HG02588 (cell line): ENCODE measurements around the gene ZNF701.
"Not testable (repeated sequence)": the region's sequence is repeated elsewhere in the genome, so short reads cannot be mapped to it uniquely, and the experiment has no call there.

Experiments
- ATAC-seq: cut with Tn5 transposase; IDR thresholded peaks from one replicate; pipeline ENCODE4 v1.9.1; 2021; ENCODE audit warnings: mild to moderate bottlenecking, moderate library complexity; ENCODE audit not compliant: unreplicated experiment

ZNF701 gene

DNA sequence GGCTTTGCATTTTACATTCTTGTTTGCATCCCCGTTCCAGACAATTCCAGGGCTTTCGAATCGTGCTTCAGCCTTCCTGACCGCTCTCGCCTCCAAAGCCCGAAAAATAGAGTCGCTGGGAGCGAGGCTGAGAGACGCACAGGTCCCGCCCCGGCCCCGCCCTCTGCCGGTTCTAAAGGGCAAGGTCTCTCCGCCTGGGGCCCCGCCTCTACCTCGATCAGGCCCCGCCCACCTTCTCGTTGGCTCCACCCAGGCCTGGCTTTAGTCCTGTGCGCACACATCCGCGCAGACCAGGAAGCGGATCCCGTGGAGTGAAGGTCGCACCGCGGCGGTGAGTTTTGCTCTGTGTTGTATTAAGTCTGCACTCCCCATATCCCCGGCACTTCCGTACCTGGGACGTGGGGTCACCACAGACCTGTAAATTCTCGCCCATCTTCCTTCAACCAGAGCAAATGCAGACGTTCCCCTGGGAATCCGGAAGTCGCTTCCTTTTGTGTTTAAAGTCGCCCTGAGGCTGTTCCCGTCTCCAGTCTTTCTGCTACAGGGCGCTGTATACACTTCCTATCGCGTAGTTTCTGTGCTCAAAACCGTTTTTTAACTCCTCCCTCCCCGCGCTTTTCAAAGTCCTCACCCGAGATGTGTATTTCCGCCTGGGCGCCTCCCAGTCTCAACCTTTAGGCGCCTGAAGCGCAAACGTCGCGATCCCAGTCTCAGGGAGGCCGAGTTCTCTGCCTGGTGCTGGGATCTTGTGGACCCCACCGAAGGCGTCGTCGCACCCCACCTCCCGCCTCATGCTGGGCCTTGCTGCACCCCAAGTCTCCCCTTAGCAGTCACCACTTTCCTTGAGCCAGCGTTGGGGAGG lies at the start of gene ZNF701:
Gene ZNF701 (plus strand): TSS at position 288 of the 862 bp plus-strand sequence. CDS start 3,861 bp downstream, outside the sequence.
- ATAC-seq, result peak; percentile 93

GRCh38 chr19:52522551-52522950 lies 47.5 kb upstream of the ZNF701 start:
- no peak for ATAC-seq

DNA sequence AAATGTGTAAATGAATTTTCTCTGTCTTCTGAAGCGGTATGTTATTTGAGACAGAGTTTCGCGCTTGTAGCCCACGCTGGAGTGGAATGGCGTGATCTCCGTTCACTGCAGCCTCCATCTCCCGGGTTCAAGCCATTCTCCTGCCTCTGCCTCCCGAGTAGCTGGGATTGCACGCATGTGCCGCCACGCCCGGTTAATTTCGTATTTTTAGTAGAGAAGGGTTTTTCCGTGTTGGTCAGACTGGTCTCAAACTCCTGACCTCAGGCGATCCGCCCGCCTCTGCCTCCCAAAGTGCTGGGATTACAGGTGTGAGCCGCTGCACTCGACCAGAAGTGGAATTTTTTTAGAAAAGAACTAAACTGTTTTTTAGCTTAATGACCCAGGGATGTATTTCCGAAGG lies 46.0 kb upstream of the ZNF701 start:
- no peak for ATAC-seq

GRCh38 chr19:52527134-52527955 lies 42.7 kb upstream of the ZNF701 start, which contains the start of gene ZNF808:
TSS of gene ZNF808 (plus strand) at chr19:52527668. CDS start at chr19:52543285, 15,617 bp downstream.
- ATAC-seq, result peak; percentile 85

- peak; percentile 9 for ATAC-seq
Observed at GRCh38 chr19:52527956-52528351, 42.1 kb upstream of the ZNF701 start.

GRCh38 chr19:52532480-52532879 lies 37.6 kb upstream of the ZNF701 start:
- ATAC-seq, result no peak

DNA sequence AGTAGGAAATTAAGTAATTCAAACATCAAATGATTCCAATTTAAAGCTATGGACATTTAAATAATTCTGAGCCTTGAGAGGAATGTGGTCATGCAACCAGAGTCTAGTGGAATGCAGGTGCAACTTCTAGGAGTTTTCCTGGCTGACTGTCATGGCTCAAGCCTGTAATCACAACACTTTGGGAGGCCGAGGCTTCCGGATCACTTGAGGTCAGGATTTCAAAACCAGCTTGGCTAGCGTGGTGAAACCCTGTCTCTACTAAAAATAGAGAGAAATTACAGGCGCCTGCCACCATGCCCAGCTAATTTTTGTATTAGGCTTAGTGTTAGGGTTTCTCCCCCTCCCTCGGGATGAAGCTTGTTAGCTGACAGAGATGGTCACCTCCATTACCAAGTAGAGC lies 36.2 kb upstream of the ZNF701 start:
- ATAC-seq, result no peak

- ATAC-seq, result not testable (repeated sequence)
Observed at GRCh38 chr19:52535385-52535770, 34.7 kb upstream of the ZNF701 start.

- peak; percentile 84 for ATAC-seq
Observed at GRCh38 chr19:52535771-52536447, 34.2 kb upstream of the ZNF701 start.

GRCh38 chr19:52536448-52536800 lies 33.7 kb upstream of the ZNF701 start:
- no peak for ATAC-seq

DNA sequence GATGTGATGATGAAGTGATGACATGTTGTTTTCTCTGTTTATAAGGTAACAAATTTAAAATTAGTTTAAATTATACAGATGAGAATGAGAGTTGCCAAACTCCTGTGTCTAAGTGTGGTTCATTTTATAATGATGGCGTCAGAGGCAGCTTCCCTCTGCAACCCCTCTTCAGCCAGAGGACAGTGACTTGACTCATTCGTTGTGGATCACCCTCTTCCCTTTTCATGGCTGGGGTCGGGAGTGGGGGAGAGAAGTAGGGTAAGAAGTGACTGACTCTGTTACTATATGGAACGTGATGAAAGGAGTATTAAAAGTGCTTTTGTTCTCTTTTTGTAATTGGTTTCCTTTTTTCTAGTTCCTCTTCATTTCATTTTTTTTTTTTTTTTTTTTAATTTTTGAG lies 31.3 kb upstream of the ZNF701 start:
- ATAC-seq, result not testable (repeated sequence)

- not testable (repeated sequence) for ATAC-seq
Observed at GRCh38 chr19:52541176-52541575, 28.9 kb upstream of the ZNF701 start.

- no peak for ATAC-seq
Observed at GRCh38 chr19:52541608-52542007, 28.5 kb upstream of the ZNF701 start.

- ATAC-seq, result not testable (repeated sequence)
Observed at GRCh38 chr19:52542541-52542940, 27.5 kb upstream of the ZNF701 start.

DNA sequence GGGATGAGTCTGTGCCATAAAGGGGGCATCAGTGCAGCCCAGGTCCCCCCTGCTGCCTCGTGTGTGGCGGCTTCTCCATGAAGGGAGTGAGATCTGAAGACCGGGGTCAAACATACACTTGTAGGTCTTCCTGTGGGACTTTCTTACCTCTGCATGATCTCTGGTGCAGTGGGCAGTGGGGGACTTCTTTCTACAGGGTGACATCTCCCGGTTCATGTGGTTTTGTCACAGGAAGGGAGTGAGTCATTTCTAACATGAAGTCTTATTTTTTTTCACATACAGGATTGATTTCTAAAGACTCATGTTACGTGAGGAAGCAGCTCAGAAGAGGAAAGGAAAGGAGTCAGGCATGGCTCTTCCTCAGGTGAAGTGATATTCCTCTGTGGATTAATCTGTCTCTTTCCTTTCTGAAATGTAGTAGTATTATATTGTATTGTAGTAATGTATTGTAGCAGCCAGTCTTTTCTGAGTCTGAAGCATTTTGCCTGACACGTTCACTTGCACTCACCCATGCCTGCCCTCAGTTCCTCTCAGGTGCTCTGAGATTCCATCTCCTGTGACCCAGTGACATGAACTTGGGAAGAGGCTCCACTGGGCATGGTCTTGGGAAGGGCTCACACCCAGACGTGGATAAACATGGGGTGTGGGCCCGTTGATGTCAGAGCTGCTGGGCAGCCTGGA lies 27.0 kb upstream of the ZNF701 start:
- no peak for ATAC-seq

DNA sequence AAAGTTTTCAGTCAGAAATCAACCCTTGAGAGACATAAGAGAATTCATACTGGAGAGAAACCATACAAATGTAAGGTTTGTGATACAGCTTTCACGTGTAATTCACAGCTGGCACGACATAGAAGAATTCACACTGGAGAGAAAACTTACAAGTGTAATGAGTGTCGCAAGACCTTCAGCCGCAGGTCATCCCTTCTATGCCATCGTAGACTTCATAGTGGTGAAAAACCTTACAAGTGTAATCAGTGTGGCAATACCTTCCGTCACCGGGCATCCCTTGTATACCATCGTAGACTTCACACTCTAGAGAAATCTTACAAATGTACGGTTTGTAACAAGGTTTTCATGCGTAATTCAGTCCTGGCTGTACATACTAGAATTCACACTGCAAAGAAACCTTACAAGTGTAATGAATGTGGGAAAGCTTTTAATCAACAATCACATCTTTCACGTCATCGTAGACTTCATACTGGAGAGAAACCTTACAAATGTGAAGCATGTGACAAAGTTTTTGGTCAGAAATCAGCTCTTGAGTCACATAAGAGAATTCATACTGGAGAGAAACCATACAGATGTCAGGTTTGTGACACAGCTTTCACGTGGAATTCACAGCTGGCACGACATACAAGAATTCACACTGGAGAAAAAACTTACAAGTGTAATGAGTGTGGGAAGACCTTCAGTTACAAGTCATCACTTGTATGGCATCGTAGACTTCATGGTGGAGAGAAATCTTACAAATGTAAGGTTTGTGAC lies 15.7 kb upstream of the ZNF701 start:
- ATAC-seq, result no peak

DNA sequence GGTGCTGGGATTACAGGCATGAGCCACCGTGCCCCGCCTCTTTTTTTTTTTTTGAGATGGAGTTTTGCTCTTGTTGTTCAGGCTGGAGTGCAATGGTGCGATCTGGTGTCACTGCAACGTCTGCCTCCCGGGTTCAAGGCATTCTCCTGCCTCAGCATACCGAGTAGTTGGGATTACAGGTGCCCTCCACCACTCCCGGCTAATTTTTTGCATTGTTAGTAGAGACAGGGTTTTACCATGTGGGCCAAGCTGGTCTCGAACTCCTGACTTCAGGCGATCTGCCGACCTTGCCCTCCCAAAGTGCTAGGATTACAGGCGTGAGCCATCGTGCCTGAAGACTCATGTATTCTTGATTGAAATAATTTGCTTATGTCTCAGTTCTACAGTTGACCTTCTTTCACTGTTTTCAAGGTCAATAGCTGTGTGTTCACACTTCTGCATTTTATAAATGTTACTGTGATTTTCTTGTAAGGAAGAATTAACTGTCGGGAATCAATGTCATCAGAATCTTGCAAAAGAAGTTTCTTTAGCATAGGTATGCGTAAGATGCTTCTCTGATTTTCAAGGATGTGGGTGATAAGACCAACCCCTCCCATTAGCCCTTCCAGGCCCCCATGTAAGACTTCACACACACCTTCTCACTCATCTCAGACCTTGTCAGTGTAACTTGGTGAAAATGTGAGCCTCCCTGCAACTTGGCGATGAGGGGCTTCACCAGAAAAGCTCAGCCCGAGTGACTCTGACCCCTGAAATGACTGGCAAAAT lies 12.7 kb upstream of the ZNF701 start:
- ATAC-seq, result no peak

- not testable (repeated sequence) for ATAC-seq
Observed at GRCh38 chr19:52558732-52559445, 11.2 kb upstream of the ZNF701 start.

DNA sequence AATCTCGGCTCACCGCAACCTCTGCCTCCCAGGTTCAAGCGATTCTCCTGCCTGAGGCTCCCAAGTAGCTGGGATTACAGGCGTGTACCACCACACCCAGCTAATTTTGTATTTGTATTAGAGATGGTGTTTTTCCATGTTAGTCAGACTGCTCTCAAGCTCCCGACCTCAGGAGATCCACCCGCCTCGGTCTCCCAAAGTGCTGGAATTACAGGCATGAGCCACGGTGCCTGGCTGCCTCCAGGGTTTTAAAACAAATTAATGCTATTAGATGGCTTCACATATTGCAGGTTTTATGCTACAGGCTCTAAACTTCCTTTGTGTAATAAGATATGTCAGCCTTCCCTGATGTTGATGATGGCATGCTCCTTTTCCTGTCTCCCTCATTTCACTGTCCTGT lies 8.5 kb upstream of the ZNF701 start:
- ATAC-seq, result not testable (repeated sequence)
